C4-2B (cell line): Measurements from ENCODE around the gene SV2A.

ENCODE experiments used
- CTCF ChIP-seq: fragments of 450-650 bp; conservative IDR thresholded peaks from 2 replicates; pipeline ENCODE4 v1.5.1; 2017; ENCODE audit warnings: mild to moderate bottlenecking
- ZFX ChIP-seq: fragments of 450-650 bp; IDR thresholded peaks from 2 replicates; pipeline ENCODE4 v1.6.1; 2017

- TF ChIP-seq CTCF (no peak), ZFX (no peak)
These were observed 30.0 kb downstream of the SV2A start for GRCh38 chr1:149887456-149888246.
